Adrenal gland (tissue), 5 donors: ENCODE results near the gene FNDC3B.

Source experiments
- CTCF ChIP-seq, 6 experiments: fragments of 450-650 bp in 4 of 6; fragments of 200-600 bp in 2 of 6; sonication (generic) in 1 of 6; IDR thresholded peaks; 1 replicate in 5 of 6; 2 replicates in 1 of 6; pipeline versions ENCODE4 v1.5.1 to v1.8.0; 2016 to 2021; ENCODE audit warnings: antibody characterized with exemption in 6 of 6, mild to moderate bottlenecking in 2 of 6, moderate library complexity in 1 of 6
- POLR2A ChIP-seq, 2 donors: fragments of 450-650 bp; IDR thresholded peaks; one replicate each; pipeline ENCODE4 v1.6.1; 2017; ENCODE audit warnings: antibody characterized with exemption in 2 of 2, mild to moderate bottlenecking in 2 of 2, moderate library complexity in 1 of 2
- donor health status: DM: no; HTN: no; CAD: no.

DNA sequence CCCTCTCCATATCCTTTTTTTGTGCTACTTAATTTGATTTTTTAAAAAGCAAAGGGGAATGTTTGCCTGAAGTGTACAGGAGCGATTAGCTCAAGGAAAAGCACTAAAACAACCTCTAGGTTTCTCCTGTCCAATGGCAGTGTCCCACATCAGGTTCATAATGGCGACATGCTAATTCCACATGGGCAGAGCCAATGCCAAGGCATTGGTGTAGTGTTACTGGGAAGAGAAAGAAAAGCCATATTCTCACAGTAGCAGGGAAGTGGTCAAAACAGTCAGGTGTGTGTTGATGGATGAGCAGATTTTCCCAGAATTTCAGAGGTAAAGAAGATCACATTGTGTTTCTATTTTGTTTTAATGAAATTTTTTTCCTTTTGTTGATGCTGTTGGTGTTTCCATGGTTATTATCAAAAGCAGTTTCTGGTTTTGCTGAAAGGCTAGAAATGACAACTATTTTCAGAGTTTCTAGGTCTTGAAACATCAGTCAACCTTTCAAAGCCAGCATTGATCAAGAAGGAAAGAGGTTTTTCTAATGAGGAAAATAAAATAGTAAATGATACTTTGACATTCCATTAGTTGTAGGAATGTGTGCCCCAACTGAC is 65.2 kb downstream of the FNDC3B start:
- TF ChIP-seq CTCF (IDR thresholded peaks at IDR 0.05) (no peak), POLR2A (IDR thresholded peaks at IDR 0.05) (no peak)
